ENCODE results near the gene TFAP2E. TPM values are rescaled to one million over a fixed set of nuclear protein-coding genes. Genes with fewer than 3 reads are reported as not detected.
"Not testable (repeated sequence)": the region's sequence is repeated elsewhere in the genome, so short reads cannot be mapped to it uniquely, and the experiment has no call there.

The TFAP2E gene
- total and polyA plus RNA-seq, 7 donors: 0.04 to 0.12 (median 0.06) TPM; not detected in 4

DNA sequence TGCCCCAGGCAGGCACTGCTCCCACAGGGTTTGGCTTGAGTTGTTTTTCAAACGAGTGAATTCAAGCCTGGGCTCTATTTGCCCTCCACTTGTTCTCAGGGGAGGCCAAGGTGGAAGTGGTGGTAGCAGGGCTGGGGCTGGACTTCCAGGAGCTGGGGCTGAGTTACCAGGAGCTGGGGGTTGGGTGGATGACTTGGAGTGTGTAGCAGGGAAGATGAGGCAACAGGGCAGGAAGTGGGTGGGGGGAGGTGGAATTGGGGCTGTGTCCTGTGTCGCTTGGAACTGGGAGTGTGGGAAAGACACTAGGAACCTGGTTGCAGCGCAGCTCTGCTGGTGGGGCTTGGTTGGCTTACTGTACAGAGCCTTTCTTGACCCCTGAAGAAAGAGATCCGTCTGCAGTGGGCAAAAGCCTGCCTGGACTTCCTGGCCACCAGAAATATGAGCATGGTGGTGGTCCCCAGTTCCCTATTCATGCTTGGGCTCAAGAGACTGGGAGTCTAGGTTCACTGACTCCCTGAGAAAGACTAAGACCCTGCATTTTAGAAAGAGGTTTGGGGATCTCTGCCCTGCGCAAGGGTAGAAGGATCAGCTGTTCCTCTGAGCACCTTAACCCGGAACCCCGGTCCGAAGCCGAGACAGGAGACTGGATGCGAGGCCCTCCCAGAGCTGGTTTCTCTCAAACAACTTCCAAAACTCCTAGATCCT, 3.1 kb downstream of the TFAP2E start:
- 56 to 64% (median 58%) methylated on average over 10 of the region's 10 CpGs for WGBS, 3 donors

DNA sequence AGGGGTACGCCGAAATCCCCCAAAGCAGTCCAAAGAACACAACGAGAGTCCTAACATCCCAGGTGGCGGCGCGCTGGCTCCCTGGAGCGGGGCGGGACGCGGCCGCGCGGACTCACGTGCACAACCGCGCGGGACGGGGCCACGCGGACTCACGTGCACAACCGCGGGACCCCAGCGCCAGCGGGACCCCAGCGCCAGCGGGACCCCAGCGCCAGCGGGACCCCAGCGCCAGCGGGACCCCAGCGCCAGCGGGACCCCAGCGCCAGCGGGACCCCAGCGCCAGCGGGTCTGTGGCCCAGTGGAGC, 3.6 kb downstream of the TFAP2E start:
- H3K9me3 ChIP-seq; intact Hi-C loops (cut with DNase I): not testable (repeated sequence)
- H3K27me3 ChIP-seq (ENCODE audit: insufficient read depth in 3 of 3, low read length in 2 of 3): peaks cover 0 to 68% (median 36%) of the 10 kb centered on the region in 3 donors

More for the DNA sequence above, 3.1 kb downstream of the TFAP2E start:
- Histone ChIP-seq H3K4me1 (peaks cover 11% of the 10 kb centered on the region), H3K4me3 (peak overlapping the region; percentile 60), H3K9me3 (no peaks in the 10 kb centered on the region), H3K27me3 (ENCODE audit: insufficient read depth in 3 of 3, low read length in 2 of 3) (peaks cover 0 to 72% (median 36%) of the 10 kb centered on the region in 3 donors), H3K36me3 (ENCODE audit: insufficient read depth in 1 of 2, low read depth in 1 of 2) (no peaks in the 10 kb centered on the region), H3K27ac (no peak overlapping the region)
- TF ChIP-seq, protein P1, sequence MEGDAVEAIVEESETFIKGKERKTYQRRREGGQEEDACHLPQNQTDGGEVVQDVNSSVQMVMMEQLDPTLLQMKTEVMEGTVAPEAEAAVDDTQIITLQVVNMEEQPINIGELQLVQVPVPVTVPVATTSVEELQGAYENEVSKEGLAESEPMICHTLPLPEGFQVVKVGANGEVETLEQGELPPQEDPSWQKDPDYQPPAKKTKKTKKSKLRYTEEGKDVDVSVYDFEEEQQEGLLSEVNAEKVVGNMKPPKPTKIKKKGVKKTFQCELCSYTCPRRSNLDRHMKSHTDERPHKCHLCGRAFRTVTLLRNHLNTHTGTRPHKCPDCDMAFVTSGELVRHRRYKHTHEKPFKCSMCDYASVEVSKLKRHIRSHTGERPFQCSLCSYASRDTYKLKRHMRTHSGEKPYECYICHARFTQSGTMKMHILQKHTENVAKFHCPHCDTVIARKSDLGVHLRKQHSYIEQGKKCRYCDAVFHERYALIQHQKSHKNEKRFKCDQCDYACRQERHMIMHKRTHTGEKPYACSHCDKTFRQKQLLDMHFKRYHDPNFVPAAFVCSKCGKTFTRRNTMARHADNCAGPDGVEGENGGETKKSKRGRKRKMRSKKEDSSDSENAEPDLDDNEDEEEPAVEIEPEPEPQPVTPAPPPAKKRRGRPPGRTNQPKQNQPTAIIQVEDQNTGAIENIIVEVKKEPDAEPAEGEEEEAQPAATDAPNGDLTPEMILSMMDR (IDR thresholded peaks at IDR 0.05): no peak
- intact Hi-C loops (cut with DNase I): no loop called here
- DNase-seq: no peak
- ATAC-seq: no peak

DNA sequence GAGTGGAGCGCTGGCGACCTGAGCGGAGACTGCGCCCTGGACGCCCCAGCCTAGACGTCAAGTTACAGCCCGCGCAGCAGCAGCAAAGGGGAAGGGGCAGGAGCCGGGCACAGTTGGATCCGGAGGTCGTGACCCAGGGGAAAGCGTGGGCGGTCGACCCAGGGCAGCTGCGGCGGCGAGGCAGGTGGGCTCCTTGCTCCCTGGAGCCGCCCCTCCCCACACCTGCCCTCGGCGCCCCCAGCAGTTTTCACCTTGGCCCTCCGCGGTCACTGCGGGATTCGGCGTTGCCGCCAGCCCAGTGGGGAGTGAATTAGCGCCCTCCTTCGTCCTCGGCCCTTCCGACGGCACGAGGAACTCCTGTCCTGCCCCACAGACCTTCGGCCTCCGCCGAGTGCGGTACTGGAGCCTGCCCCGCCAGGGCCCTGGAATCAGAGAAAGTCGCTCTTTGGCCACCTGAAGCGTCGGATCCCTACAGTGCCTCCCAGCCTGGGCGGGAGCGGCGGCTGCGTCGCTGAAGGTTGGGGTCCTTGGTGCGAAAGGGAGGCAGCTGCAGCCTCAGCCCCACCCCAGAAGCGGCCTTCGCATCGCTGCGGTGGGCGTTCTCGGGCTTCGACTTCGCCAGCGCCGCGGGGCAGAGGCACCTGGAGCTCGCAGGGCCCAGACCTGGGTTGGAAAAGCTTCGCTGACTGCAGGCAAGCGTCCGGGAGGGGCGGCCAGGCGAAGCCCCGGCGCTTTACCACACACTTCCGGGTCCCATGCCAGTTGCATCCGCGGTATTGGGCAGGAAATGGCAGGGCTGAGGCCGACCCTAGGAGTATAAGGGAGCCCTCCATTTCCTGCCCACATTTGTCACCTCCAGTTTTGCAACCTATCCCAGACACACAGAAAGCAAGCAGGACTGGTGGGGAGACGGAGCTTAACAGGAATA, 4.2 kb downstream of the TFAP2E start:
- Histone ChIP-seq H3K27ac (no peak overlapping the region), H3K9me3 (no peaks in the 10 kb centered on the region), H3K27me3 (ENCODE audit: insufficient read depth in 3 of 3, low read length in 2 of 3) (peaks cover 0 to 62% (median 32%) of the 10 kb centered on the region in 3 donors), H3K36me3 (ENCODE audit: insufficient read depth in 1 of 2, low read depth in 1 of 2) (no peaks in the 10 kb centered on the region), H3K4me1 (peaks cover 11% of the 10 kb centered on the region), H3K4me3 (peak overlapping the region; percentile 60)
- intact Hi-C loops (cut with DNase I): no loop called here
- TF ChIP-seq, protein P1 (IDR thresholded peaks at IDR 0.05): no peak
- 4 to 9% (median 8%) methylated on average over 58 to 70 of the region's 70 CpGs for WGBS, 3 donors
- DNase-seq: peak; percentile 49 to 71
- peak in 3 of 4 donors; percentile 25 to 55 (median 28) for ATAC-seq

More for the DNA sequence above, 3.6 kb downstream of the TFAP2E start:
- H3K4me1 ChIP-seq: peaks cover 11% of the 10 kb centered on the region
- peak overlapping the region; percentile 60 for H3K4me3 ChIP-seq
- DNase-seq; H3K36me3 ChIP-seq (ENCODE audit: insufficient read depth in 1 of 2, low read depth in 1 of 2); ATAC-seq; H3K27ac ChIP-seq: not testable (repeated sequence)
- 10 to 14% (median 11%) methylated on average over 23 to 37 of the region's 37 CpGs for WGBS, 3 donors

DNA sequence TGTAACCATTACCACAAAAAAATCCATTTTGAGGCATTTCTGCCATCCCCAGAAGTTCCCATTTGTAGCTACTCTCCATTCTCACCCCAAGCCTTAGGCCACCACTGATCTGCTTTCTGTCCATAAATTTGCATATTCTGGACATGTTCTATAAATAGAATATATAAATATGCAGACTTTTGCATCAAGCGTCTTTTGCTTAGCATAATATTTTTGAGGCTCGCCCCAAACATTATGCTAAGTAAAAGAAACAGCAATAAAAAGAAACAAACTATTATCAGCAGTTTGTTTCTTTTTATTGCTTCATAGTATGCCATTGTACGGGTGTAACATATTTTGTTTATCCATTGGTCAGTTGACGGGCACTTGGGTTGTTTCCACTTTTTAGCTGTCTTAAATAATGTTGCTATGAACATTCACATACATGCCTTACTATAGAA, 7.9 kb downstream of the TFAP2E start:
- DNase-seq (no peak), ATAC-seq (no peak)
- WGBS, 3 donors: 76 to 80% (median 77%) methylated on average over 4 of the region's 4 CpGs
- Histone ChIP-seq H3K27ac (no peak overlapping the region), H3K4me3 (no peak overlapping the region), H3K27me3 (ENCODE audit: insufficient read depth in 3 of 3, low read length in 2 of 3) (peaks cover 0 to 26% (median 11%) of the 10 kb centered on the region in 3 donors), H3K9me3 (no peaks in the 10 kb centered on the region), H3K36me3 (ENCODE audit: insufficient read depth in 1 of 2, low read depth in 1 of 2) (no peaks in the 10 kb centered on the region), H3K4me1 (peaks cover 4% of the 10 kb centered on the region)
- intact Hi-C loops (cut with DNase I): no loop called here
- TF ChIP-seq, protein P1 (IDR thresholded peaks at IDR 0.05): no peak

DNA sequence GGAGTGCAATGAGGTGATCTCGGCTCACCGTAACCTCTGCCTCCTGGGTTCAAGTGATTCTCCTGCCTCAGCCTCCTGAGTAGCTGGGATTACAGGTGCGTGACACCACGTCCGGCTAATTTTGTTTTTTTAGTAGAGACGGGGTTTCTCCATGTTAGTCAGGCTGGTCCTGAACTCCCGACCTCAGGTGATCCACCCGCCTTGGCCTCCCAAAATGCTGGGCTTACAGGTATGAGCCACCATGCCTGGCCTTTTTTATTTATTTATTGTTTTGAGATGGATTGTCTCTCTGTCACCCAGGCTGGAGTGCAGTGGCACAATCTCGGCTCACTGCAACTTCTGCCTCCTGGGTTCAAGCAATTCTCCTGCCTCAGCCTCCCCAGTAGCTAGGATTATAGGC, 8.5 kb downstream of the TFAP2E start:
- H3K4me1 ChIP-seq; H3K4me3 ChIP-seq; H3K27ac ChIP-seq; ATAC-seq; intact Hi-C loops (cut with DNase I); H3K9me3 ChIP-seq; H3K36me3 ChIP-seq (ENCODE audit: insufficient read depth in 1 of 2, low read depth in 1 of 2): not testable (repeated sequence)
- DNase-seq: peak in 1 of 2 donors; percentile 4
- 91 to 93% (median 91%) methylated on average over 9 of the region's 9 CpGs for WGBS, 3 donors
- peaks cover 0 to 19% (median 6%) of the 10 kb centered on the region in 3 donors for H3K27me3 ChIP-seq (ENCODE audit: insufficient read depth in 3 of 3, low read length in 2 of 3)
